Activated T-helper 2 cell treated with anti-CD3 and anti-CD28 coated beads, Interferon-gamma antibody, Interleukin-2, Interleukin-4, amounts not matched to agents 10 μg/mL and 5 μg/mL and 100 μg/mL, durations not matched to agents 14 hours and 24 hours and 36 hours (primary cell): ENCODE data around the gene PTPN23. TPM values are rescaled to one million over a fixed set of nuclear protein-coding genes. Genes with fewer than 3 reads are reported as not detected.

Experiments used
- total RNA-seq: library from RNA; stranded (reverse); gene quantifications from 2 replicates; pipeline ENCODE4 v1.2.3, GENCODE V29; 2022

PTPN23 gene
- total RNA-seq, 1 donor from 2014 or later = 35.7 TPM

Other genes starting within 250 kb of the PTPN23 start
- 41.2 and 43.6 TPM in 2 replicates for gene SETD2, start 216.9 kb upstream of the PTPN23 start, total RNA-seq
- gene KIF9, start 98.2 kb upstream of the PTPN23 start, total RNA-seq = 3.5 and 4.4 TPM in 2 replicates
- 35.7 and 40.9 TPM in 2 replicates for gene KLHL18, start 98.1 kb upstream of the PTPN23 start, total RNA-seq
- gene SCAP, start 94.9 kb downstream of the PTPN23 start, total RNA-seq = 79.6 and 83.9 TPM in 2 replicates
- 44.0 and 46.8 TPM in 2 replicates for gene ELP6, start 132.7 kb downstream of the PTPN23 start, total RNA-seq
- 1.1 and 1.7 TPM in 2 replicates for gene CSPG5, start 197.8 kb downstream of the PTPN23 start, total RNA-seq